HFFc6 (cell line): Measurements from ENCODE around the gene ANKH. TPM values are rescaled to one million over a fixed set of nuclear protein-coding genes. Genes with fewer than 3 reads are reported as not detected.

Experiments
- DNase-seq: peaks from one replicate; pipeline ENCODE4 v3.0.0-alpha.2; 2018
- H3K27ac Mint-ChIP-seq: 2 replicates; pipeline ENCODE4 v1.8.0; 2020; ENCODE audit warnings: mild to moderate bottlenecking, mixed read lengths
- H3K27me3 Mint-ChIP-seq: 2 replicates; pipeline ENCODE4 v1.8.0; 2021; ENCODE audit warnings: mild to moderate bottlenecking, moderate library complexity, mixed read lengths; ENCODE audit not compliant: insufficient read depth
- H3K36me3 Mint-ChIP-seq: 2 replicates; pipeline ENCODE4 v1.8.0; 2021; ENCODE audit warnings: low read depth, mixed read lengths
- H3K4me1 Mint-ChIP-seq: 2 replicates; pipeline ENCODE4 v1.8.0; 2020; ENCODE audit warnings: low read depth, mixed read lengths
- H3K4me3 Mint-ChIP-seq: 2 replicates; pipeline ENCODE4 v1.8.0; 2020; ENCODE audit warnings: mild to moderate bottlenecking, moderate library complexity, mixed read lengths
- H3K9me3 Mint-ChIP-seq: 2 replicates; pipeline ENCODE4 v1.8.0; 2020; ENCODE audit warnings: mild to moderate bottlenecking, mixed read lengths
- total RNA-seq, 6 experiments: library from RNA; stranded (reverse); fragmentation: NEBNext Ultra II Directional; extraction: Animal tissue kit (Norgen Biotek cat#: 25700); gene quantifications; 2 replicates in 1 of 6; 3 replicates in 5 of 6; pipeline ENCODE4 v1.2.3, GENCODE V29; 2021
- TF ChIP-seq, protein P1 (sequence below): fragments of 200-600 bp; sonication (generic); IDR thresholded peaks from 2 replicates; pipeline ENCODE4 v1.5.0; 2021; ENCODE audit warnings: antibody characterized with exemption, mild to moderate bottlenecking

The ANKH gene
- total RNA-seq, 6 experiments from 2014 or later: 32.5 to 35.7 (median 33.0) TPM

DNA sequence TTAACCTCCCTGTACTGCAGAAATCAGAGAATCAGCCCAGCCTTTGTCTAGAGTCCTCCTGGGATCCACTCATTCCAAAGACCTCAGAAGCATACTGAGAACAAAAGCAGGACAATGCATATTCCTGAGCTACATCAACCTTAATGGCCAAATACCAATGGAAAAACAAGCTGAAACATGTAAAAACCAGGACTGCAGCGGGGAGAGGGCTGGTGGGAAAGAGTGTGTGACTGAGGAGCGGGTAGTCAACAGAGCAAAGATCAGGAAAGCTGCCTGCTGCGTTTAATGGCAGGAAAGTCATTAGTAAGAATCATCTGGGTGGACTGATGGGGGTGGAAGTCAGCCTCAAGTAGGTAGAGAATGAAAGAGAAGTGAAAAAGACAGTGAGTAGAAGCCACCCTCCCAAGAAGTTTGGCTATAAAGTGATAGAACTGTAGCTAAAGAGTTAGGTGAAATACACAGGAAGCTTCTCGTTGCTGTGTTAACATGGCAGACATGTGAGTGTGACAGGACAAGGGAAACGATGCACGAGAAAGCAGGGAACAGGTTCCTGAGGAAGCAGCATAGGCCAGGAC lies 119.0 kb downstream of the ANKH start:
- Mint-ChIP-seq H3K36me3 (no peaks in the 10 kb centered on the region; the same call in 1 of the 2 replicates), H3K9me3 (no peaks in the 10 kb centered on the region), H3K4me1 (peaks cover 16% of the 10 kb centered on the region), H3K27ac (no peak overlapping the region), H3K4me3 (no peak overlapping the region), H3K27me3 (no peaks in the 10 kb centered on the region)
- DNase-seq: no peak
- TF ChIP-seq, protein P1, sequence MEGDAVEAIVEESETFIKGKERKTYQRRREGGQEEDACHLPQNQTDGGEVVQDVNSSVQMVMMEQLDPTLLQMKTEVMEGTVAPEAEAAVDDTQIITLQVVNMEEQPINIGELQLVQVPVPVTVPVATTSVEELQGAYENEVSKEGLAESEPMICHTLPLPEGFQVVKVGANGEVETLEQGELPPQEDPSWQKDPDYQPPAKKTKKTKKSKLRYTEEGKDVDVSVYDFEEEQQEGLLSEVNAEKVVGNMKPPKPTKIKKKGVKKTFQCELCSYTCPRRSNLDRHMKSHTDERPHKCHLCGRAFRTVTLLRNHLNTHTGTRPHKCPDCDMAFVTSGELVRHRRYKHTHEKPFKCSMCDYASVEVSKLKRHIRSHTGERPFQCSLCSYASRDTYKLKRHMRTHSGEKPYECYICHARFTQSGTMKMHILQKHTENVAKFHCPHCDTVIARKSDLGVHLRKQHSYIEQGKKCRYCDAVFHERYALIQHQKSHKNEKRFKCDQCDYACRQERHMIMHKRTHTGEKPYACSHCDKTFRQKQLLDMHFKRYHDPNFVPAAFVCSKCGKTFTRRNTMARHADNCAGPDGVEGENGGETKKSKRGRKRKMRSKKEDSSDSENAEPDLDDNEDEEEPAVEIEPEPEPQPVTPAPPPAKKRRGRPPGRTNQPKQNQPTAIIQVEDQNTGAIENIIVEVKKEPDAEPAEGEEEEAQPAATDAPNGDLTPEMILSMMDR: no peak

DNA sequence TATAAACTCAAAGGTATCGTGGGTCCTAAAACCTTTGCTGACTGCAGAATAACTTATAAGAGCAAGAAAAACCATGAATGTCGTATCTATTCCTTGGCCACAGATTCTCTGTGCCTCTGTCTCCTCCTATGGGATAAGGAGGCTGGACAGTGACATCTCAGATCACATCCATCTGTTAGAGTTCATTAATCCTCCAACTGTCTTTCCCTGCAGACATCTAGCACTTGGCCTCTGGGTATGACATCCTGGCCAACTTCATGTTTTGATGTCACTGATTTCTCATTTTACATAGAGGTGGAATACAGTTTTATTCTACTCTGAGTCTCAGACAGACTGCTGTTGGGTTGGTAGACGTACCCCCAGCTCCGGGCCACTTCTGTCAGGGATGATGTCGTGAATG lies 120.9 kb downstream of the ANKH start:
- Mint-ChIP-seq H3K4me1 (peaks cover 16% of the 10 kb centered on the region), H3K27ac (no peak overlapping the region), H3K9me3 (no peaks in the 10 kb centered on the region), H3K36me3 (no peaks in the 10 kb centered on the region; the same call in 1 of the 2 replicates), H3K27me3 (no peaks in the 10 kb centered on the region), H3K4me3 (no peak overlapping the region)
- DNase-seq: no peak
- TF ChIP-seq, protein P1: no peak

DNA sequence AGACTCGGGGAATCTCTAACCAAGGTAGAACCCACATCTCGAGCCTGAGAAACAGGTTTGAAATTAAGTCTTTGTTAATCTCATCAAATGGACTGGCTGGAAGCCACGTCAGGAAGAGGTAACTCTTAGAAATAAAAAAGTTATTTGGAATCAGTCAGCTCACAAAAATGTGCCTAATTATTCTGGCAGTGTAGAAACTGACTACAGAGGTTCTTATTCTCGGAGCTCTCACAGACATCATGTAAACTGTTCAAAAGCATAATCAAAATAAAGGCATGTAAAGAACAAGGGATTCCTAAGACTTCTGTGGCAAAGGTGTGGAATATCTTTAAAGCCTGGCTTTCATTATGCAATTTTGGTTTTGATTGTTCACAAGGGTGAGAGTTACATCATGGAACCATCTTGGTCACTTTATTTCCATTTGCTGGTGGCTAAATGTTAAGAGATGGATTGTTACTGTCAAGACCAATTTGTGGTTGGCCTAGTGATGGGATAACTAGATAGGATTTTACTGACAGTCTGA lies 121.9 kb downstream of the ANKH start:
- no peaks in the 10 kb centered on the region for H3K9me3 Mint-ChIP-seq
- H3K36me3 Mint-ChIP-seq: no peaks in the 10 kb centered on the region; the same call in 1 of the 2 replicates
- no peaks in the 10 kb centered on the region for H3K27me3 Mint-ChIP-seq
- H3K4me1 Mint-ChIP-seq: peaks cover 16% of the 10 kb centered on the region
- H3K4me3 Mint-ChIP-seq: no peak overlapping the region
- no peak overlapping the region for H3K27ac Mint-ChIP-seq
- TF ChIP-seq, protein P1: no peak
- no peak for DNase-seq

DNA sequence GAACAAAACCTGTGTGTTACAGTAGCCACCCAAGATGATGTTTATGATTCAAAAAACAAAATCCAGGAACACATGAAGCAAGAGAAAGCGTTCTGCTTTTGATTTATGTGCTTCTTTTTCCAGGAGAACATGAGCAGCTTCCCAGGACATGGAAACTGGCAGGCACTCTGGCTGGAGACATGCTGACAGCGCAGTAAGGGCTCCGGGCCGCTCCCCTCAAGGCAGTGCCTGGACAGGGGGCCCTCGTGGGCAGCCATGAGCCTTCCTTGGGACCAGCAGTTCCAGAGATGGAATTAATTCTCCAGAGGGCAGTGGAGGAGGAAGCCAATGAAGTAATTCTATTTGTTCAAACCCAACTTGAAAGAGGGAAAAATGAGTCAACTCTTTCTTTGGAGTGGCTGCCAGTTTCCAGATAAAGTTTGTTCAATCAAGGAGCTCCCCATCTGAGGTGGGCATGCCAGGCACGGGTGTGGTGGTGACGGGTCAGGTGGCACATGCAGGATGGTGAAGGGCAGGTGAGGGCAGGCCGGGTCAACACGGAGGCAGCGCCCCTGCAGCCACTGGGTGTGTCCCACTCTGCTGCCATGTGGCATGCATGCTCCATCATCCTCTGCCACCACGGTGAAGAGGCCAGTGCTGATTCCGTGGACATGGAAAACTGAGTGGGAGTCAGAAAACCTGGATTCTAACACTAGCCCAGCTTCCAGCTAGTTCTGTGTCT lies 123.2 kb downstream of the ANKH start:
- no peak overlapping the region for H3K4me3 Mint-ChIP-seq
- no peak overlapping the region for H3K27ac Mint-ChIP-seq
- peaks cover 29% of the 10 kb centered on the region for H3K4me1 Mint-ChIP-seq
- no peaks in the 10 kb centered on the region for H3K9me3 Mint-ChIP-seq
- TF ChIP-seq, protein P1: no peak
- H3K27me3 Mint-ChIP-seq: peaks cover 2% of the 10 kb centered on the region; the same call in 1 of the 2 replicates
- no peak for DNase-seq
- H3K36me3 Mint-ChIP-seq: no peaks in the 10 kb centered on the region; the same call in 1 of the 2 replicates

GRCh38 chr5:14745753-14746152 lies 125.8 kb downstream of the ANKH start:
- Mint-ChIP-seq H3K27ac (no peak overlapping the region), H3K27me3 (peaks cover 2% of the 10 kb centered on the region; the same call in 1 of the 2 replicates), H3K4me3 (no peak overlapping the region), H3K36me3 (peaks cover 19% of the 10 kb centered on the region), H3K9me3 (no peaks in the 10 kb centered on the region), H3K4me1 (peaks cover 43% of the 10 kb centered on the region)
- TF ChIP-seq, protein P1: no peak
- DNase-seq: no peak
